ENCODE data around the gene ASB7.

Gene ASB7

GRCh38 chr15:100598655-100599054 is 3.7 kb upstream of the ASB7 start:
- no peak for DNase-seq

DNA sequence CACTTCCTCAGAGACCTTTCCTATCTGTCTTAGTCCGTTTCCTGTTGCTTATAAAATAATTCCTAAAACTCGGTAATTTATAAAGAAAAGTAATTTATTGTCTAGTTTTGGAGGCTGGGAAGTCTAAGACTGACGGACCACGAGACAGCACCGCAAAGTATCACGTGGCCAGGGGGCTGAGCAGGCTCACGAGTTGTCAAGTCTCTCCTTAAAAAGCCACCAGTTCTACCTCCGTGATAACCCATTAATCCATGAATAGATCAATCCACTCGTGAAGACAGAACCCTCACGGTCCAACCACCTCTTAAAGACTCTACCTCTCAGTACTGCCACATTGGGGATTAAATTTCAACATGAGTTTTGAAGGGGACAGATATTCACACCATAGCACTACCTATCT is 1.2 kb upstream of the ASB7 start:
- no peak for DNase-seq

DNA sequence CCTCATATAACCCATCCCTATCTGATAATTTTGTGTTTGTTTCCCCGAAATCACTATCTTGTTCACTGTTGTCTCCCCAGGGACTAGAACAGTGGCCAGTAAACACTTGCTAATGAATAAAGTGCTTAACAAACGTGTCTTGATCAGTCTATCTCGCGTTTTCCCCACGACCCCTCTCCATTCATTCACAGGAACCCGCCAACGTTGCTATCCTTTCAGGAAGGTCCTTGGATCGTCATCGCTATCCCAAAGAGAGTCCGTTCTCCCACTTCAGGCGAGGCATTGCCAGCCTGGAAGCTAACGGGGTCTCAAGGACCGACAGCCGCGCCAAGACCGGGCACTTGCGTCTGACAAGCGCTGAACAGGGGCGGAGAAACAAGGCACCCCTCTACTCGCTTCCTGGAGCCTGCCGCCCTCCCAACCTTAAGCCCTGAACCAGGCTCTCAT is 749 bp upstream of the ASB7 start:
- DNase-seq: peak in 1 of 2 experiments; percentile 61

DNA sequence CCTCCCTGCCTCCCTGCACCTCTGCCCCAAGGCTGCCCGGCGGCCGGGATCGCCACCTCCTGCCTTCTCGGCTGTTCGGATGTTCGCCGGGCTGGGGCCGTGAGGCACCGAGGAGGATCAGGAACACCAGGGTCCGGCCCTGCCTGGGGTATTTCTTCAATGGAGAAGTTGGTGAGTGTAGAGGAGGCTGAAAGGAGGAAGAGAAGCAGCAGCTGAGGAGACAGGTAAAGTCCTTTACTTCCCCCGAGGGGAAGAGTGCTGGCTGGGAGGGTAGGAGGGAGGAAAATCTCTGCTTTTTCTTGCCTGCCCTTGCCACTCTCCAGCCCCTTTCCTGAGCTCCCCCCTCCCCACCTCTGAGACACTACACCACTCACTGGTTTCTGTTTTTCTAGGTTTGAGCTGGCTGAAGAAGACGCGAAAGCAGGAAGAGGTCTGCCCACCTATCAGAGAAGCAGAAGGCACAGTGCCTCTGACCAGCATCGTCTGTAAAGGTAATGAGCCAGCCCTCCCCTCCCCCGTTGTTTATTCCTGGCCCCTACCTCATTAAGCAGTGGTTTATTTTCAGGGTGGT is 519 bp downstream of the ASB7 start:
- no peak for DNase-seq

DNA sequence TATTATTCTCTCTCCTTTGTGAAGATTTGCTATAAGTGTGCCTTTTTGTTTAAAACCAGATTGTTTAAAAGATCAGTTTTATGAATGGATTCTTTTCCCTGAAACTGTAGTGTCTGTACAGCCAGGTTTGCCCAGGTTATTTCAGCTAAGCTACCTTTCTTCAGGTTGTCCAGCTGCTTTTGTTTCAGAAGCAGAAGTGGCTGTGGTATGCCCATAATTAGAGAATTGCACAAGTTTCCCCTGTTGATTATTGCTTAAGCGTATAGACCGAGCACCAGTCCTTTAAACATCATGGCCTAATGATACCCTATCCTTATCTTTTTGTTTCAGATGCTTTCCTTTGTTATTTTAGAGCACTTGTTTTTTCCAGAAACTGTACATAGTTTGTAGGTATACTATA is 10.2 kb downstream of the ASB7 start:
- DNase-seq: no peak

GRCh38 chr15:100613208-100613607 is 10.8 kb downstream of the ASB7 start:
- DNase-seq: no peak

DNA sequence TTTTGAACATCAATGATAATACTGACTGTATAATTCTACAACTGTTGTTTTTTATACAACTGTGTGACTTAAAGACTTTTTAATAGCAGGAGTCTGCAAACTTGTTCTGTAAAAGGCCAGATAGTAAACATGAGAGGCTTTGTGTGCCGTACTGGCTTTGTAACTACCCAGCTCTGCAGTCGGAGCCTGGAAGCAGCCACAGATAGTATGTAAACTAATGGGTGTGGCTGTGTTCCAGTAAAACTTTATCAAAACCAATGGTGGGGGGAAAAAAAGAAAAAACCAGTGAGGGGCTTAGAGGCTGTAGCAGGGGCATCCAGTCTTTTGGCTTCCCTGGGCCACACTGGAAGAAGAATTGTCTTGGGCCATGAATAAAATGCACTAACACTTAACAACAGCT is 11.9 kb downstream of the ASB7 start:
- no peak for DNase-seq

DNA sequence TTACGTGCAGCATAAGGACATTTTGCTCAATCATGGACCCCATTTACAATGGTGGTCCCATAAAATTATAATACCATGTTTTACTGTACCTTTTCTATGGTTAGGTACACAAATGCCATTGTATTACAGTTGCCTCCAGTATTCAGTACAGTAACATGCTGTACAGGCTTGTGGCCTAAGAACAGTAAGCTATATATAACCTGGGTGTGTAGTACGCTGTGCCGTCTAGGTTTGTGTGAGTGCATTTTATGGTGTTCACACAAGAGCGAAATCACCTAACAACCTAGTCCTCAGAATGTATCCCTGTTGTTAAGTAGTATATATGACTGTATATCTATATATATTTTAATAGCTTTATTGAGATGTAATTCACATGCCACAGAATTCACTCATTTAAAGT is 12.5 kb downstream of the ASB7 start:
- DNase-seq: no peak

GRCh38 chr15:100615801-100616200 is 13.4 kb downstream of the ASB7 start:
- no peak for DNase-seq

GRCh38 chr15:100616700-100617099 is 14.3 kb downstream of the ASB7 start:
- no peak for DNase-seq

GRCh38 chr15:100623301-100623700 is 20.9 kb downstream of the ASB7 start:
- DNase-seq: no peak

GRCh38 chr15:100627789-100628395 is 25.5 kb downstream of the ASB7 start:
- DNase-seq: peak; percentile 22 to 36

- no peak for DNase-seq
These were observed 26.4 kb downstream of the ASB7 start for GRCh38 chr15:100628746-100629145.

DNA sequence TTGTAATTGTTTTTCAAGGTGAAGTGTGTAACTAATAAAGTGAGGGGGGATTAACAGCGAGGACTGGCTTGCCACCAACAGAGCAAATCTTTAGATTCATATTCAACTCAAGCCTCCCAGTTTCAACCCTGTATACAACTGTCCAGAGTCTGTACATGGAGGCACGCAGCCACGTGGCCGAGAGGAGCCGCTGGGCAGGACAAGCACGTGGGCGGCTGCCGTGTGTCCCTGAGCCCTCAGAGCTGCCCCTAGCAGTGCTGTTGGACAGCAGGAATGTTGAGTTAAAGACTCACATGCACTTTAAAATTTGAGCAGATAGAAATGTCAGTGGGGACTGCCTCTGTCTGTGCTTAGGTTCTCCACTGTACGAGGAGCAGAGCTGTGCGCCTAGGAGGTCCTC is 29.4 kb downstream of the ASB7 start:
- no peak for DNase-seq

DNA sequence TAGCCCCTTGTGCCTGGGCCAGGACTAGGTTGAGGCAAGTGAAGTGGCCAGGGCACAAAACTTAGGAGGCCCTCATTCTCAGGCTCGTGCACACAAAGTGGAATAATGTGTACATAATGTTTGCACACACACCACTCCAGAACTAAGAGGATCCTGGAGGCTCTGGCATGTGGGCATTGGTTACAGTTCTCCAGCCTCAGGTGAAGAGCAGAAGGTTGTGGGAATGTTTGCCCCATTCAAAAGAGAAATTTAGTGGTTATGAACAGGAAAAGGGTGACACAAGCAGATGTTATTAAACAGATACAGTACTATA is 31.3 kb downstream of the ASB7 start:
- no peak for DNase-seq

- DNase-seq: no peak
These were observed 33.1 kb downstream of the ASB7 start for GRCh38 chr15:100635406-100636071.

GRCh38 chr15:100638177-100638730 is 35.9 kb downstream of the ASB7 start:
- DNase-seq: no peak

DNA sequence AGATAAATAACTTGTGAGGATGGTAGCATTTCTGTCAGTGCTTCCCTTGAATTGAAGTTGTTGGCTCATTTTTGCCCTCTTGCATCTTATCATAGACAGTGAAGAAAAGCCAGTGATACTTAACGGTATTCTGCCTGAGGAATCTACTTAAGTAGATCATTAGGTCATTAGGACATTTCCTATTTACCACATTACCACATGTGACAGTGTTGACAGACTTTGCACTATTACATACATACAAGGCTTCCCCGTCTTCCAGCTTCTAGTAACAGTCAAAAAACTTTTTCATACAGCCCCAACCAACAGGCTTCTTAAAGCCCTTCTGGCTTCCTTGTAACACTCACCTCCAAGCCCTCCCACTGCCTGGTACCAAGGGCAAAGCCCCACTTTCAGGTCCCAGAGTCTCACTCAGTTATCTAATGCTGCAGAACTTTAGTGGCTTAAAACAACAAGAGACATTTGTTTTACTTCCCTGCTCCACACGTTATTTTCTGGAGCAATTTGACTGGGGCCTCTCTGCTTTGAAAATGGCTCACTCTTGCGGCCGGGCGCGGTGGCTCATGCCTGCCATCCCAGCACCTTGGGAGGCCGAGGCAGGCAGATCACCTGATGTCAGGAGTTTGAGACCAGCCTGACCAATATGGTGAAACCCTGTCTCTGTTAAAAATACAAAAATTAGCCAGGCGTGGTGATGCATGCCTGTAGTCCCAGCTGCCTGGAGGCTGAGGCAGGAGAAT is 40.0 kb downstream of the ASB7 start:
- DNase-seq: no peak

GRCh38 chr15:100642950-100643338 is 40.6 kb downstream of the ASB7 start:
- DNase-seq: no peak

DNA sequence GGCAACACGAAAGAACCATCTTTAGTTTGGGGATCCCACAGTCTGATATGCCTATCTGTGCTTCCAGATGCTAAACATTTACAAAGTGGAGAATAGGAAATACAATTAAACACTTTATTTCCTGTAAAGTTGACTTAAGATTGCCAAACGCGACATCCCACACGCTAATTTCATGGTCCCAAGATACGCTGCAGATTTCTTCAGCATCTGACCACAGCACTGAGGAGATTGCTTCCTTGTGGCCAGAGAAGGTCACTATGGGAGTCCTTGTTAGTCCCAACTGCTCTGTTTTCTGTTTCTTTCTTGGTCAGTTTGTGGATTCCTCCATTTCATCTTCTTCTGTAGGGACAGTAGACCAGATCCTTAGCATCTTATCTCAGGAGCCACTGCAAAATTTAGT is 43.3 kb downstream of the ASB7 start:
- no peak for DNase-seq

DNA sequence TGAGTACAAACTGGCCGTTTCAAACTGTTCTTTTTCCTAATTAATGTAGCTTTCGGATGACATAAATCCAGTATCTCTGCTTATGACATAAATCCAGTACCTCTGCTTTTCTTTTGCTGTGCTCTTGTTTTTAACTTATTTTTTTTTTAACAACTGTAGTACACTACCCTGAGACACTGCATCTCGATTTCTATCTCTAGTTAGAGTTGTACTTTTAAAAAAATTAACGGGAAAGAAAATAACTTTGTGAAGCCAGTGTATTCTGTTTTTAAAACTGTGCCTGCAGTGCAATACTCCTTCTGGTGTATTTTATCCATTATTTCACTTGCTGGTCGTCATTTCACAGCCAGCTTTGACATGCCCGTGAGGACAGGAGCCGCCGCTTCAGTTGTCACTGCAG is 46.6 kb downstream of the ASB7 start:
- DNase-seq: no peak

- DNase-seq: no peak
These were observed 48.3 kb downstream of the ASB7 start for GRCh38 chr15:100650685-100651084.

DNA sequence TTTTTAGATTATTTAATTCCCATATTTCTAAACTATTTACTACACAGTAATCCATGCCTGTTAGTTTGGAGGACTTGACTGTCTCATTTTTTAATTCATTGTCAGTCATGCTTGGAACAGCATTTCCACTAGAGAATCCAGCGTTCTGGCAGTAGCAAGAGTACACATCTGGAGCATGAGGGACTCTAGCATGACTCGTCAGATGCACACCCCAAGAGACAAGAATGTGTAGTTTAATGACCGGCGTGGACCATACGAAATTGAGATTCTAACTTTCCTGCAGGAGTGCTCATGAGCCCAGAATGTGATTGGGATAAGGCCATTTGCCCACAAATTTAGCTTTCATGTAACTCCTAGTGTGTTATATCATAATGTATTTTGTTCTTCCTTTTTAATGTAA is 48.9 kb downstream of the ASB7 start:
- no peak for DNase-seq

GRCh38 chr15:100652116-100652515 is 49.7 kb downstream of the ASB7 start:
- no peak for DNase-seq

Data from SHP77 (cell line).